HG03066 (cell line): ENCODE data around the gene CCDC196.
"Not testable (repeated sequence)": the region's sequence is repeated elsewhere in the genome, so short reads cannot be mapped to it uniquely, and the experiment has no call there.

Experiments
- ATAC-seq: cut with Tn5 transposase; IDR thresholded peaks from one replicate; pipeline ENCODE4 v1.9.1; 2021; ENCODE audit warnings: low read depth; ENCODE audit not compliant: unreplicated experiment

The CCDC196 gene

GRCh38 chr14:66545751-66546150 lies 59.6 kb downstream of the CCDC196 start:
- ATAC-seq: not testable (repeated sequence)
